Measurements from ENCODE around the gene MVB12B.

Gene MVB12B

DNA sequence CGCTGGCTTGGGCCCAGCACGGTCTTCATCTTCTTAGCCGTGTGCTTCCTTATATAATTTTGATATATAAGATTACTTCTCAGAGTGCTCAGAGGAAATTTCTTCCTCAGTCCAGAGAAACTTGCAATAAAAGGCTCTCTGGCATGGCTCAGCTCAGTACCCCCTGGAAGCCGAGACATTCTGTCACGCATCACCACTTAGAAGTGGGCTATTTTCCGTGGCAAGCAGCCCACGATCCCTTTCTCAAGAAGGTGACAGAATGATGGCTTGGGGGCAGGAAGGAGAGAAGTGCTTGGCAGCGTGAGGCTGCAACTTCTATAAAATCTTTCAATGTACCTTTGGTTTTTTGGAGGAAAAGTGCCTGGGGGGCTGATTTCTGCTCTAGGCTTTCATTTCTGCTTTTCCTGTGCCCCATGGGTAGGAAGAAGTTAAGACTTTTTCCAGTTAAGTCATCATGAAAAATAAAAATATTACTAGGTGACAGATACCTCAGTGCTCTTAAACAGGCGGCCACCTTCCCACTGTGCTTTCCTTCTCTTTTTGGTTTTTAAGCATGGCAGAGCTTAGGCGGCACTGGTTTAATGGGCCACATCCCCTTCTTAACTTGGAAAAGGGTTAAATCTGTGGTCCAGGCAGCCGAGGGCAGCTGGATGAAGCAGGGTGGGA is 104.6 kb downstream of the MVB12B start:
- H3K27ac Mint-ChIP-seq (ENCODE audit: low read depth), result no peak overlapping the region
- H3K4me1 Mint-ChIP-seq, result peaks cover 45% of the 10 kb centered on the region
- DNase-seq (ENCODE audit: low spot score in 2 of 2) (no peak), ATAC-seq (replicated peaks; ENCODE audit: extremely low read depth, poor library complexity, severe bottlenecking) (no peak)
- no peaks in the 10 kb centered on the region for H3K9me3 Mint-ChIP-seq
- no peak overlapping the region for H3K4me3 Mint-ChIP-seq
- no peaks in the 10 kb centered on the region for H3K27me3 Mint-ChIP-seq
- H3K36me3 Mint-ChIP-seq (ENCODE audit: insufficient read depth), result peaks cover 15% of the 10 kb centered on the region

DNA sequence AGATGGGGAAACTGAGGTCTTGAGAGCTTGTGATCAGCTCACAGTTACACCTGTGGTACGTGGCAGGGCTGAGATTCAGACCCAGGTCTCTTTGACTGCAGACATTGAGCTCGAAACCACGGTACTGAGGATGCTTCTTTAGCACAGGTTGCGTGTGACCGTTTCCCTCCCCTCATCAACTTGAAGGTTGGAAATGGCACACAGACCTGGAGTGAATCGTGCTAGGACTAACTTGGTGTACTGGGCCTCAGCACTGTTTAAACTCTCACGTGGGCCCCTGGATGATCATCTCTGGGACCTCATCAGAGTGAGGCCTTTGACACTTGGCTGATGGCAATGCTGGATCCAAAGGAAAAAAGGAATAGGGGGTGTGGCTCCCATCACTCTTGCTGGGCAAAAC is 106.0 kb downstream of the MVB12B start:
- no peak overlapping the region for H3K4me3 Mint-ChIP-seq

DNA sequence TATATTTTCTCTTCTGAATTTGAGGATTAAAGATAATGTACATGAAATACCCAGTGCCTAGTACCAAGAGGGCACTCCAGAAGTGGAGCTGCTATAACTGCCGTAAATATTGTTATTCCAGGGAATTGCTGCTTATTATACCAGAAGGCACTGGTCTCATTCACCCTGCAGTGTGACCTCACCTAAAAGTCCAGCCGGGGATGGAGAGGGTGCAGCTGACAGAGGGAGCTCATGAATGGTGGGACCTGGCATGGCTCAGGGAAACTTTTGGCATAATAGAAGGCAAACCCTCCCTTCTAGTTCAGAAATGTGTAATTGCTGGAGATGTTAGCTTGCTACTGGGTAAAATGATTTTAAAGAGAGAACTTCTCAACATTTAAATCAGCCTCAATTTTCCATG is 108.5 kb downstream of the MVB12B start:
- DNase-seq (ENCODE audit: low spot score in 2 of 2) (no peak), ATAC-seq (replicated peaks; ENCODE audit: extremely low read depth, poor library complexity, severe bottlenecking) (no peak)
- Mint-ChIP-seq H3K27me3 (no peaks in the 10 kb centered on the region), H3K9me3 (no peaks in the 10 kb centered on the region), H3K36me3 (ENCODE audit: insufficient read depth) (peaks cover 10% of the 10 kb centered on the region), H3K4me1 (peaks cover 38% of the 10 kb centered on the region), H3K4me3 (no peak overlapping the region), H3K27ac (ENCODE audit: low read depth) (no peak overlapping the region)

More for the DNA sequence above, 106.0 kb downstream of the MVB12B start:
- H3K4me1 Mint-ChIP-seq, result peaks cover 51% of the 10 kb centered on the region
- ATAC-seq (replicated peaks; ENCODE audit: extremely low read depth, poor library complexity, severe bottlenecking) (no peak), DNase-seq (ENCODE audit: low spot score in 2 of 2) (no peak)
- H3K36me3 Mint-ChIP-seq (ENCODE audit: insufficient read depth), result peaks cover 13% of the 10 kb centered on the region
- no peak overlapping the region for H3K27ac Mint-ChIP-seq (ENCODE audit: low read depth)
- H3K9me3 Mint-ChIP-seq, result no peaks in the 10 kb centered on the region
- H3K27me3 Mint-ChIP-seq, result no peaks in the 10 kb centered on the region

DNA sequence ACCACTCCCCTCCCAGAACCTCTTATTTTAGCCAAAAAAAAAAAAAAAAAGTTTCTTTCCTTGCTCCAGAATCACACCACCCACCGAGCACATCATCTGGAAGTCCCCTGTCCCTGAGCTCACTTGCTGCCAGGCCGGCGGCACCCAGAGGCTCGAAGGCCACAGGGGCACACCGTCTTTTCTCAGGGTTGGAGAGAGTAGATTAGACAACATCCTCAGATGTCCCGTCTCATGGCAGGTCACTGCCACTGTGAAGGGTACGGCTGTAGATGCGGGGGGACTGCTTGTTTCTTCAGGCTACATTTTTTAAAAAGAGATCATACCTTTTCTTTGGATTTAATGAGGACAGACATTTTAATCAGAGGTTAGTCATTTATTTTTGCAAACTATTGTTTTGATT is 109.0 kb downstream of the MVB12B start:
- Mint-ChIP-seq H3K27me3 (no peaks in the 10 kb centered on the region), H3K27ac (ENCODE audit: low read depth) (no peak overlapping the region), H3K9me3 (no peaks in the 10 kb centered on the region), H3K4me3 (no peak overlapping the region), H3K4me1 (peaks cover 34% of the 10 kb centered on the region), H3K36me3 (ENCODE audit: insufficient read depth) (peaks cover 10% of the 10 kb centered on the region)
- ATAC-seq (replicated peaks; ENCODE audit: extremely low read depth, poor library complexity, severe bottlenecking), result no peak
- DNase-seq (ENCODE audit: low spot score in 2 of 2), result no peak

DNA sequence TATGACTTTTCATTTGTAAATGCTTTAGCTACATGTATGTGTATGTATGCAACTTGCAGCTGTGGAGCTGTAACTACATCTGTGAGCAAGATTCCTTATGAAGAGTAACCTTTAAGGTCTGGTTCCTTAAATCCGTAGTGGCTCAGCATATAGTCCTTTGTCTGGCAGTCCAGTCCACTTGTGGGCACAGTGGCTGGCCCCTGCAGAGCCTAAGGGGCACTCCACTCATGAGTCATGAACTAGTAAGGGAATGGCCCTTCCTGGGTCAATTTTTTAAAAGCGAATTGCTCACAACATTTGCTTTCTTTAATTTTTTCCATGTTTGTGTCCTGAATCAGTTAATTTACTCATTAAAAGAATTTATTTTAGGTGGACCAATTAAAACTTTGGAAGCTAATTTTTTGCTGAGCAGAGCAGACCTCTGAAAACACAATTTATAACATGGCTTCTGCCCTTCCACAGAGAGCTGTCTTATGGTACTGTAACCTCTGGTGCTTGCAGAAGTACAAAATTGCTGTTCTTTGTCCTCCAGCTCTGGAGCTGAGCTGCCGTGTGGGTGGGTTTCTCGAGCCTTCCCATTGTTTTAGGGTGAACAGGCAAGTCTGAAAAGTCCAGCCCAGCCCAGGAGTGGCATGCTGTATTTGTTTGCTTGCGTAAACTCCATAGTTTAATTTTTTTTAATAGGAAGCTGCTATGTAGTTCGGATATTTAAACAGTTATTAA is 110.1 kb downstream of the MVB12B start:
- Mint-ChIP-seq H3K27ac (ENCODE audit: low read depth) (no peak overlapping the region), H3K27me3 (no peaks in the 10 kb centered on the region)
- no peak for DNase-seq (ENCODE audit: low spot score in 2 of 2)

DNA sequence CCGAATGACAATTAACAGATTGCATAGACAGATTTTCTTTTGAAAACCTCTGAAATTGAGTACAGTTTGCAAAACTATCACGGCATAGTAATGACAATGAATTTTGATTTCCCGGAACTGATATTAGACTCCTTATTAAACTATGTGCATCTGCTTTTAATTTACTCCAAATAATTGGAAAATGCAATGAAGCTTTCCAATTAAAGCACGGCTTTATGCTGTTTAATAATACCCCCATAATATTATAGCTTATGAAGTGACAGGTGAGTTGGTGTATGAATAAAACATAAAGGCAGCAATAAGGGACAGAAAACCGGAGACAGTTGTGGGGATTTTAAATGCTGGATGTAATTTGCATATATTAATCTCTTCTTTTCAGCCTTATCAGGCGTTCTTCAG is 110.6 kb downstream of the MVB12B start:
- H3K4me1 Mint-ChIP-seq, result peaks cover 29% of the 10 kb centered on the region
- H3K27me3 Mint-ChIP-seq, result no peaks in the 10 kb centered on the region
- H3K27ac Mint-ChIP-seq (ENCODE audit: low read depth), result no peak overlapping the region
- ATAC-seq (replicated peaks; ENCODE audit: extremely low read depth, poor library complexity, severe bottlenecking) (no peak), DNase-seq (ENCODE audit: low spot score in 2 of 2) (no peak)
- no peak overlapping the region for H3K4me3 Mint-ChIP-seq
- H3K9me3 Mint-ChIP-seq, result no peaks in the 10 kb centered on the region
- peaks cover 8% of the 10 kb centered on the region for H3K36me3 Mint-ChIP-seq (ENCODE audit: insufficient read depth)

More for the DNA sequence above, 110.1 kb downstream of the MVB12B start:
- ATAC-seq (replicated peaks; ENCODE audit: extremely low read depth, poor library complexity, severe bottlenecking), result no peak
- Mint-ChIP-seq H3K9me3 (no peaks in the 10 kb centered on the region), H3K36me3 (ENCODE audit: insufficient read depth) (peaks cover 10% of the 10 kb centered on the region), H3K4me1 (peaks cover 34% of the 10 kb centered on the region), H3K4me3 (no peak overlapping the region)

DNA sequence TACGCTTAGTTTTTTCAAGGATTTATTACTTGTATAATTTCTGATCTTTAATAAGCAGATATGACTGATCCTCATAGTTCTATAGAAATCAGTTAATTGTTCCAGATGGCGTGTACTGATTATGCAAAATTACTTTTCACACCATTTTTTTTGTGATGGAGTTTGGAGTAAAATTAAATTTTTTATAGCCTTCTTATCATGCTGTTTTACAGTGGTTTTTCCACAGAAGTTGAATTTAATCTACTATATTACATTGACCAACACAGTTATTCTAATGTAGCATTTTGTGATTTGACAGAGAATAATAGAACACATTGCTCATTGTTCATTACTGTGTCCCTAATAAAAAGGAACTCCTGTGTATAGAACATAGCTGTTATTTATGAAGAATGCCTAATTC is 111.1 kb downstream of the MVB12B start:
- Mint-ChIP-seq H3K27ac (ENCODE audit: low read depth) (no peak overlapping the region), H3K9me3 (no peaks in the 10 kb centered on the region), H3K4me1 (peaks cover 28% of the 10 kb centered on the region), H3K4me3 (no peak overlapping the region), H3K27me3 (no peaks in the 10 kb centered on the region), H3K36me3 (ENCODE audit: insufficient read depth) (peaks cover 8% of the 10 kb centered on the region)
- DNase-seq (ENCODE audit: low spot score in 2 of 2) (no peak), ATAC-seq (replicated peaks; ENCODE audit: extremely low read depth, poor library complexity, severe bottlenecking) (no peak)

DNA sequence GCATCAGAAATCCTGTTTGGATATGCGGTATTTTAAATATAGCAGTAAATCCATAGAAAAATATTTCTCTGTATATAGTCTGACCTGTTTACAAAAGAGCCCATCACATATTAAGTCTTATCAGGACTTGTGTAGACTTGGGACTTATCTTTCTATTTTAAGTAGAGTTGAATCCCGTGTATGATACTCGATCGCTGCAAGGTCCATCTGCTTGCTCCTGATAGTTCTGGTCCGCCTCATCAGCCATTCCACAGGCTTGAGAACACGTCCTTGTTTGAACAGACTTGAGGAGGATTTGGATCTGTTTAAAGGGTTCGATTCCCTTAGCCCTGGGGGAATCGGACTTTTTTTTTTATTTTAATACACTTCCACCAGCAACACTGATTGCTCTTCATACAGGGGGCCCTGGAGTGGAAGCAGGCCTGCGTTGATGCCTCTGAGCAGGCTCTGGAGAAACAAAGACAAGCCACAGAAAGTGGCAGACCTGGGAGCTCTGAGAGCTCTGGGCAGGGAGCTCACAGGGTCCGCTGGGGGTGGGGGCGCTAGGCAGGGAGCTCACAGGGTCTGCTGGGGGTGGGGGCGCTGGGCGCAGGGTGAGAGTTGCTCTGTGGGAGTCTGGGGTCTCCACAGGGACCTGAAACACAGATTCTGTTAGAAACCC is 112.2 kb downstream of the MVB12B start:
- Mint-ChIP-seq H3K4me1 (peaks cover 28% of the 10 kb centered on the region), H3K27me3 (no peaks in the 10 kb centered on the region), H3K27ac (ENCODE audit: low read depth) (peak overlapping the region; percentile 4), H3K4me3 (no peak overlapping the region), H3K36me3 (ENCODE audit: insufficient read depth) (peaks cover 6% of the 10 kb centered on the region), H3K9me3 (no peaks in the 10 kb centered on the region)
- ATAC-seq (replicated peaks; ENCODE audit: extremely low read depth, poor library complexity, severe bottlenecking) (no peak), DNase-seq (ENCODE audit: low spot score in 2 of 2) (no peak)

DNA sequence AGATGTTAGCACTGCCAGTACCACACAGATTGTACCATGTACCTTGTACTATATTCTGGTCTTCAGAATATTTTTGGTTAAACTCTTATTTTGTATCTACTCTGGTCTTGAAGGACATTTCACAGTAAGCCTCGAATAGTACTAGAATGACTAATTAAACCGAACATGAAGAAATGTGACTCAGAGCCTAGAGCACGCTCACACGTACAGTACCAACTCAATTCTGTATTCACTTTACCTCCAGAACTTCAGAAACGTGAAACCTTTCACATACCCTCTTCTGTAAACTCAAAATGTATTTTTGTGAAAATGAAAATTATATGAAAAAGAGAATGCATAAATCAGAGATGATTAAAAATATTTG is 112.8 kb downstream of the MVB12B start:
- ATAC-seq (replicated peaks; ENCODE audit: extremely low read depth, poor library complexity, severe bottlenecking) (no peak), DNase-seq (ENCODE audit: low spot score in 2 of 2) (no peak)
- peaks cover 23% of the 10 kb centered on the region for H3K4me1 Mint-ChIP-seq
- no peaks in the 10 kb centered on the region for H3K27me3 Mint-ChIP-seq
- peak overlapping the region; percentile 4 for H3K27ac Mint-ChIP-seq (ENCODE audit: low read depth)
- no peak overlapping the region for H3K4me3 Mint-ChIP-seq
- H3K9me3 Mint-ChIP-seq, result no peaks in the 10 kb centered on the region
- peaks cover 5% of the 10 kb centered on the region for H3K36me3 Mint-ChIP-seq (ENCODE audit: insufficient read depth)

DNA sequence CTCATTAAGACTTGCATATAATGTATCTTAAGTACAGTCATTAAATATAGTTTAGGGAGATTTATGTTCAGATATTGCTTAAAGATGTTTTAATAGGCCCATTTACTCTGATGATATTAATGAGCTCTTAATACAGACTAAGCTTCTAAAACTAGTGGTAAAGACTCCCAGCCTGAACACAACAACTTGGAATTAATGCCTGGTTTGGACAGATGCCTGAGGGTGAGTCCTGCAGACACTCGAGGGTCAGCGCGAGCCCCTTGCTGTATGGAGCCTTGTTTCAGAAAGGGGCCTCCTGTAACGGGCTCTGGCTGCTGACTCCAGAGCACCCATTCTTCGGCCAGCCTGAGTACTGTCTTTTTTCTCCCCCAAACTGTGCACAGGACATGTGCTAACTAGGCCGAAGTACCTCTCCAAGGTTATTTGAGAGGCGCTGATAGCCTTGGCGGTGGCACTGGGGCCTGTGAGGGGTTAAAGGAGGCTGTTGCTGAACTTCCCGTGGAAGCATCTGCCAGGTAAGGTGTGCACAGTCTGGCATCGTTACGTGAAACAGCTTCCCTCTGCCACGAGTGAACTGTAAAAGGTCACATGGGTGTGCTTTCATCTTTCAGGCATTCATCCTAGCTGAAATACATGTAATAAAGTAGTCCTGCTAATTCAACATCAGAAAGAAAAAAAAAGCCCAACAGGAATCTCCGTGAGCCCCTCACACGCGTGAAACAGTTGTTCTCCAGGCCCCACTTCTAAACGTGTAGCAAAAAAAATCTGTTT is 113.4 kb downstream of the MVB12B start:
- DNase-seq (ENCODE audit: low spot score in 2 of 2) (no peak), ATAC-seq (replicated peaks; ENCODE audit: extremely low read depth, poor library complexity, severe bottlenecking) (no peak)
- H3K4me1 Mint-ChIP-seq, result peaks cover 20% of the 10 kb centered on the region
- H3K9me3 Mint-ChIP-seq, result no peaks in the 10 kb centered on the region
- peak overlapping the region; percentile 4 for H3K27ac Mint-ChIP-seq (ENCODE audit: low read depth)
- peaks cover 5% of the 10 kb centered on the region for H3K36me3 Mint-ChIP-seq (ENCODE audit: insufficient read depth)
- no peaks in the 10 kb centered on the region for H3K27me3 Mint-ChIP-seq
- H3K4me3 Mint-ChIP-seq, result no peak overlapping the region

DNA sequence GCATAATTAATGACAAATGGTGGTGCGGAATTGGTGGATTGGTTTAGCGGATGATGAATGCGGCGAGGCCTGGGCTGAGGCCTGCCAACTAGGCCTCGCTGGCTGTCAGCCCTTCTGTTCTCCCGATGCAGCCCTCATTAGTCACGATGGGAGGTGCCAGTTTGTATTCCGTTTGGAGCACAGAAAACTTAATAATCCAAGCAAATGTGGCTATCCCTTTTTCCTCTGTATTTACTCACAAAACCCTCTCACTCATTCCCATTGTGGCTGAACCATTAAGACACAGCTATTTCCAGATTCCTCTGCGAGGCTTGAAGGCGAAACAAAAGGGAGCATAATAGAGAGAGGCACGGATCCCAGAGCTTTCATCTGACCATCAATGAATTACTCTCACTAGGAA is 114.3 kb downstream of the MVB12B start:
- peaks cover under 1% of the 10 kb centered on the region for H3K36me3 Mint-ChIP-seq (ENCODE audit: insufficient read depth)
- H3K4me1 Mint-ChIP-seq, result peaks cover 11% of the 10 kb centered on the region
- no peak overlapping the region for H3K4me3 Mint-ChIP-seq
- H3K27me3 Mint-ChIP-seq, result no peaks in the 10 kb centered on the region
- ATAC-seq (replicated peaks; ENCODE audit: extremely low read depth, poor library complexity, severe bottlenecking), result no peak
- H3K27ac Mint-ChIP-seq (ENCODE audit: low read depth), result no peak overlapping the region
- H3K9me3 Mint-ChIP-seq, result no peaks in the 10 kb centered on the region
- DNase-seq (ENCODE audit: low spot score in 2 of 2), result no peak

DNA sequence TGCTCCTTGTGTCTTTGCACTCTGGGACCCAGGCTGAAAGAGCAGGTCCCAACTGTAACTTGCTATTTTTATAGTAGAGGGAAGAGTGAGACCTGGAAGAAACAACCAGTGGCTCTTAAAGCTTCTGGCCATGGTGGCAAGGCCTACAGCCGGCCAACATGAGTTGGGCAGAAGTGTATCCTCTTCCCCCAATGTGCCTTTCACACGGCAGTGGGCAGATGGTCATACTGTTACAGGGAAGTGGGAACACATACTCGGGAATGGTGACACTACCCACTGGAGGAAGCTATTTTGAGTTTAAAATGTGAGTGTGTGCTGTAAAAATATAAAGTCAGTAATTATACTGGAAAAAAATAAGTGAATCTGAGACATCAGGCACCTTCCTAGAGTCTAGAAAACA is 116.0 kb downstream of the MVB12B start:
- Mint-ChIP-seq H3K36me3 (ENCODE audit: insufficient read depth) (no peaks in the 10 kb centered on the region), H3K9me3 (no peaks in the 10 kb centered on the region), H3K4me1 (peaks cover 7% of the 10 kb centered on the region), H3K27ac (ENCODE audit: low read depth) (peak overlapping the region; percentile 10), H3K4me3 (no peak overlapping the region), H3K27me3 (no peaks in the 10 kb centered on the region)
- DNase-seq (ENCODE audit: low spot score in 2 of 2) (no peak), ATAC-seq (replicated peaks; ENCODE audit: extremely low read depth, poor library complexity, severe bottlenecking) (no peak)
